Activated CD4-positive, alpha-beta T cell treated with anti-CD3 and anti-CD28 coated beads, Interleukin-2, amount 50 U/mL, for 16 hours (primary cell): ENCODE results near the gene RIMS3.

Experiments
- DNase-seq: peaks from one replicate; pipeline ENCODE4 v3.0.0-alpha.2; 2020

RIMS3 gene

DNA sequence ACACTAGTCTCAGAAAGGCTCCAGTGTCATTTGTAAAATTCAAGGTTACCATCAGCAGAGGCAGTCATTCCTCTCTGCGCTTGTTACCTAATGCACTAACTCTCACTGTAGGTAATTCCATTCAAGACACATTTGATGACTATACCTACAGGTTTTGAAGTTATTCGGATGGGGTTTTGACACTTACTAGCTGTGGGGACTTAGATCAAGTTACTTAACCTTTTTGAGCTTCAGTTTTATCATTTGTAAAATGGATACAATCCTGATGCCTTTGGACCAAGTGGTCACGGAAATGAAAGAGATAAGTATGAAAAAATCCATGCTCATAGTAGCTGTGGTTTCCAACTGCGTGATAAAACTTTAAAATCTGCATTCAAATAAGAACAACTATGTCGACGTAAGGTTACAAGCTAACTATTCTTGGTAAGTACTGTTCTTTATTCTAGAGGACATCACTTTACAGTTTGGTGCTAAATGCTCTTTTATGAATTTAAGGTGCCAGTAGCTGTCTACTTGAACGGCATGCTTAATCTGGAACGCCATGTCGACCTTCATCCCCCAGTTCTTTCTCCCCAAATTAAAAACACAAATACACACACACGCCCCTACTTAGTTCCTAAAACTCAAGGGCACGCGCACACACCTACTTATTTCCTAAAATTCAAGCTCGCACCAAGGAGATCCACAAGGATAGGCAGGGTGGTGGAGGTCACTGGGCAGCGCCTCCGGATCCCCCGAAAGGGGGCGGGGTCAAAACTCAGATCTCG, 25.5 kb upstream of the RIMS3 start:
- DNase-seq = no peak

DNA sequence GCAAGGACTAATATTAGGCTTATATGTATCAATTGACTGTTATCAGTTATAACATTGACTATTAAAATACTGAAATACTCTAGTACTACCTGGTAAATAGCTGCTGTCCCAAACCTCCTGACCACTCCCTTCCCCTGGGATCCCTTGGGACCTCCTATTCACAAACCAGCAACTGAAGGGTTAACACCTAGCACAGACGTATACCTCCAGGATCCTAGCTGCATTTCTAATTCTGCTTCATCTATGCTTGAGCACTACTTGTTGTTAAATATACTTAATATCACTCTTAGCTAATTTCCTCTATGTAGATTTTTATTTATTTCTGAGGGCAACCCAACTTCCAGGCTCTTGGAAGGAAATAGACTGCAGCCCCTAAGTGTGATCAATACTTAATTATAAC, 24.3 kb upstream of the RIMS3 start:
- DNase-seq = no peak

DNA sequence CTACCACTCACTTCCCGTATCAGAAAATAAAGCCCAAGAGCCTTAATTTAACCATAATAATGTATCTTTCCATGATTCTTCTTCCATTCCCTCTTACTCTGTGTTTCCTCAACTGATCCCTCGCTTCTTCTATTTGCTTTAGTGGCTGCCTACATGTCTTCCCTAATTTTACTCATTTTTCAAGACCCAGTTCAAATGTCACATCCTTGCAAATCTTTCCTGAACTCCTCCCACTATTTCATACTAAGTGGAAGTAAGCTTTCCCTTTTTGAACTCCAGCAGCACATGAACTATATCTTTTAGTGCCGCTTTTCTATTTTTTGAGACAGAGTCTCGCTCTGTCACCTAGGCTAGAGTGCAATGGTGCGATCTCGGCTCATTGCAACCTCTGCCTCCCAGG, 22.2 kb upstream of the RIMS3 start:
- no peak for DNase-seq

DNA sequence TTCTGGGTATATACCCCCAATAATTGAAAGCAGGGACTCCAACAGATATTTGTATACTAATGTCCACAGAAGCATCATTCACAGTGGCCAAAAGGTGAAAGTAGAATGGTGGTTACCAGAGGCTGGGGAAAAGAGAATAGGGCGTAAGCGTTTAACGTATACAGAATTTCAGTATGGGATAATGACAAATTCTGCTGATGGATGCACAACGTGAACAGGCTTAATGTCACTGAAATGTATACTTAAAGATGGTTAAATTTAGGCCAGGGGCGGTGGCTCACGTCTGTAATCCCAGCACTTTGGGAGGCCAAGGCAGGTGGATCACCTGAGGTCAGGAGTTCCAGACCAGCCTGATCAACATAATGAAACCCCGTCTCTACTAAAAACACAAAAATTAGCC, 21.6 kb upstream of the RIMS3 start:
- DNase-seq = no peak

DNA sequence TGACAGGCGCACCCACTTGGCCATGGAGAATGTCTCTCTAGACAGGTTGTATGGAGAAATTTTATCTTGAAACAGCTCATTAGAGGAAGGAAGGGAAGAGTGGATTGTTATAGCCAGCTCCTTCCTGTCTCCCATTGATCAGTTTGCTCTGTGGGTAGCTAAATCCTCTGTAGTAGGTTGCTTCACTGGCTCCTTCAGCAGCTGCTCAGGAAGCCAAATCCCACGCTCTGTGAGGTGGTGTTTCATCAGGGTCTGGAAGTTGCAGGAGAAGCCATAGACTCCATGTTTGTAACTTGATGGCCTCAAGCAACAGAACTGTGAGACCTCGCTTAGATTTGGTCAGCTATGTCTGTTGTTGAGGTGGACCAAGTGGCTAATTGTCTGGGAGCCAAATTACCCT, 19.2 kb upstream of the RIMS3 start:
- no peak for DNase-seq

DNA sequence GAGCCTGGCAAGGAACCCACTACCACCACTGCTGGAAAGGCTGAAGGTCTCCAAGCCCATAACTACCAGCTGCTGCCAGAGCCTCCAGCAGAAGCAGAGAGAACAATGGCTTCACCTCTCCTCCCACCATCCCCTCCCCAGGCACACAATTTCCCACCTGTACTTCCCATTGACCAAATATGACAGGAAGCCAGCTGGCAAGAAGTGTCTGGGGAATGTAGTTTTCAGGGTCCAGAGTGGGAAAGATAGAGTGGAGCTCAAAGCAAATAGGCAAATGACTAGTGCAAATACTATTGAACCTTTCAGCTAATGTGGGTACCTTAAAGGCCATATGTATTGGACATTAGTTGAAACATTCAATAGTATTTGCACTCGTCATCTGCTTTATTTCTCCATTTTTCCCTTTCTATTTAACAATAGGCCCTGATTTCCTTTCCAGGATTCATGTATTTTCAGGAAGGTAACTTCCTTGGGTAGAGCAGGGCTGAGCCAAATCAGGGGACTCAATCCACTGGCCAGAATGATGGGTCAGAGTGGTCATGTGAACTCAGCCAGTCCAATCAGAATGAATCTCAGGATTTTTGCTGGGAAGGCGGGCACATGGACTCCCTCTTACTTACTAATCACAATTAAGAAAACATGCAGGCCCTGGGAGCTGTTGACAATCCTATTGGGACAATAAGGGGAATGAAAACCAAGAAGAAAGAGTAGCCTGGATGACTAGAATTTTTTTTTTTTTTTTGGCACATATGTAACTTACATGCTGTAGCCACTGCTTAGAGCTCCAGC, 13.9 kb upstream of the RIMS3 start:
- DNase-seq = no peak

DNA sequence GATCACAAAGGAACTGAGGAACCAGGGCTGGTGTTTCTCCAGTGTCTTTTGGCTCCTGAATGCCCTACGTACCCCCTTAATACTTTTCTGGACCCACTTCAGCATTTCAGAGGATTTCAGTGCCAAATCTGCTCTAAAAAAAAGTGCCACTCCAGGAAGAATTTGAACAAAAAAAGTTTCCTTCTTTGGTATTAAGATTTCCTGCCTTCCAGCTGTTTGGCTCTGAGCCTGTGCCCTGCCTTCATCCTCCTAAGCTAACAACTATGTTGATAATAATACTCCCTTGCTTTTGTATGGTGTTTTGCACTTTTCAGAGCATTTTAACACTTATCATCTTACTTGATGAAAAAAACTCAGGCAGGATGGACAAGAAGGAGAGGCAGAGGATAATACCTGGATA, 11.0 kb upstream of the RIMS3 start:
- DNase-seq = no peak

DNA sequence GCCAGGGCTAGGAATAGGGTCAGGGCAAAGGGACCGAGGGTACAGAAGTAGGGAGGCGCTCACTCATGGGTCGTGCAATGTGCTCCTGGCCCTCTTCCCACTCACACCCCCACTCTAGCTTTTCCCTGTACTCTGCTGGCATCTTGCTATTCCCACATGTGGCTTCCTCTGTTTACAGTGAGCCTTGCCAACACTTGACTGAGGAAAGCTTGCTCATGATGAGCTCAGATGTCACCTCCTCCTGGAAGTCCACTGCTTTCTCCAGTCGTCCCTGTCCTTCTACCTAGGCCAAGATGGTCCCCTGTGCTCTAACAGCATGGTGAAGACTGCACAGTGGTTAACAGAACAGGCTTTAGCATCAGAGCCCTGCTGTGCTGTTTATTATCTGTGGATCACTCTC, 8.0 kb upstream of the RIMS3 start:
- DNase-seq = no peak

DNA sequence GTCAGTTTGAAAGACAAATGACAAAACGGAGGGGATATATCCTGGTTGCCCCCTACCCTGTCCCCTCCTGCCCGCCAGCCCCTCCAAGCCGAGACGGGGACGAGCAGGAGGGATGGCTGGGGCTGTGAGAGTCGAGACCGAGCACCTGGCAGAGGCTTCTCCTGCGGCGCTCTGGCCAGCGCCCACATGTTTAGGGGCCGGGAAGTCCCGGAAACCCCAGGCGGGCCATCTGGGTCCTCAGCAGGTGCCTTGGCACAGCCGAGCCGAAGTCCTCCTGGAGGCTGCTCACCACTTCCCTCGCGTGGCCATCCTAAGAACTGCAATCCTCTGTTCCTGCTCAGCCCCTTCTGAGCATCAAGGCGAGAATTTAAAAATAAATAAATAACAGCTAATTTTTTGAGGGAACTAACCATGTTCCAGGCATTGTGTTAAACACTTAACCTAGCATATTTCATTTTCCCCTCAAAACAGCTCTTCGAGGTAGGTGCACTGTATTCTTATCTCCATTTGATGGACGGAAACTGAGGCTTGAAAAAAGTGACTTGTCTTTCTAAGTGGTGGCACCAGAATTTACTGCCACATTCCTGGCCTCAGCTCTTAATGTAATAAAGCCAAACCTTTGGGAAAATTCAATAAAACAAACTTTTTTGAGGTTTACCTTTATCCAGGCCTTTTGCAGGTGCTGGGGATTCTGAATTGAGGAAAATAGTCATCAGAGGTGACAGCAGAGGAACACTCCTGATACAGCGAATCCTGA, 3.5 kb upstream of the RIMS3 start:
- peak; percentile 85 for DNase-seq

DNA sequence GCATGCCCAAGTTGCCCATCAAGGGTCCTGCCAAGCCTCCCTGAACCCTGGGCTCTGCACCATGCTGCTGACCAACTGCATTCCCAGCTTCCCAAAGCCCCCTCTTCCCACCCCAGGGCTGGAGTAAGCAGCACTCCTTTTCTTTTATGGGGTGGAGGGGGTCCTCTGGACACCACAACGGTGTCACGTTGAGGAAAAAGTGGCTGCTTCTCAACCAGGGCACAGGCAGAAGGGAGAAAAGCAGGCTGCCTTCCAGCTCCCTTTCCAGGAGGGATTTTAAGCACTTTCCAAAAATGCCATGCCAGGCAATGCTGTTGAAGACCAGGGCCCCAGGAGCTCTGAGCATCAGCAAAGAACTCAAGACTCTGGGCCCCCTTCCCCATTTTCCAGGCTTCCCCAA, 691 bp downstream of the RIMS3 start:
- no peak for DNase-seq

DNA sequence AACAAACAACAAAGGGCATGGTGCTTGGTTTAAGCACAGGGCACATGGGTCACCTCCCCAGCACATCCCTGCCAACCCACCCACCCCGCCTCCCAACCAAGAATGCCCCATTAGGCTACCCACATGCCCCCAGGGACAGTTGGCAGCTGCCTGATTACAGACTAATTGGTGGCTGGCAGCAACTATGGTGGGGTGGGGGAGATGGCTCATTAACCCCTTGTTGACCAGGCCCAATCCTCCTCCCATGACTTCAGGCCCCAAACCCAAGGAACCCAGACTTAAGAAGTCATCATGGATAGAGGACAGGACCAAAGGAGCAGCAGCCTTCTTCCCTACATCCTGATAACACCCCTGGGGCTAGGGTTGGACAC, 1.3 kb downstream of the RIMS3 start:
- DNase-seq = no peak

DNA sequence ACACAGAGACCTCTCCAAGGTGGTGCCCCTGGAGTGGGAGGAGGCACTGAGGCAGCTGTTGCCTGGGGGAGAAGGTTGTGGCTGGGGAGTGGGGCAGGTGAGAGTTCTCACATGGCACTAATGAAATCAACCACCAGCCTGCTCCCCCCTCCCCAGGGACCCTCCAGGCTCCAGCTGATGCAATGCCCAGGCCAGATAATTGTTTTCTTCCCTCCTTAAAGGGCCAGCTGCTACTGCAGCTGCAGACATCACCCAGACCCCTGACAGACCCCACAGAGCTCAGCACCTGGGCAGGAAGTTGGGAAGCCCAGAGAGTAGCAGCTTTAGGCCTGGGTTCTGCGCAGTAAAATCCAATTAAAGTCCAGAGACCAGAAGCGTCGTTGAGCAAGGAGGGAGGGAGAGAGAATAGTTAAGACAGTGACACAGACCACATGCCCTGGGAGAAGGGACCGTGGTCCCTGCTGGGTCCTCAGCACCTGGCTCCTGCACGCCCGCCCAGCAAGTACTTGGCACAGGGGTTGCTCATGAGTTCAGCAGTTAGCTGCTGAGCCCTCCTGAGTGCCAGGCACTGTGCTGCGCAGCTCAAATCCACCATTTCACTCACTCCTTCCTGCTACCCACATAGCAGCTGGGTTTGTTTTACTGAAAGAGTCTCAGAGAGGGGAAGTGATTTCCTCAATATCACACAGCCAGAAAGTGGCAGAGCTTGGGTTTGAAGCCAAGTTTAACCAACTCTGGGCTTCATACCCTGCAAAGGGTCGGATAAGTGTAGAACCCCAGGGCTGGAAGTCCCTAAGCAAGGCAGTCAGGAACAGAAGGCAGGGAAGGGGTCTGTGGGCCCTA, 1.9 kb downstream of the RIMS3 start:
- no peak for DNase-seq

DNA sequence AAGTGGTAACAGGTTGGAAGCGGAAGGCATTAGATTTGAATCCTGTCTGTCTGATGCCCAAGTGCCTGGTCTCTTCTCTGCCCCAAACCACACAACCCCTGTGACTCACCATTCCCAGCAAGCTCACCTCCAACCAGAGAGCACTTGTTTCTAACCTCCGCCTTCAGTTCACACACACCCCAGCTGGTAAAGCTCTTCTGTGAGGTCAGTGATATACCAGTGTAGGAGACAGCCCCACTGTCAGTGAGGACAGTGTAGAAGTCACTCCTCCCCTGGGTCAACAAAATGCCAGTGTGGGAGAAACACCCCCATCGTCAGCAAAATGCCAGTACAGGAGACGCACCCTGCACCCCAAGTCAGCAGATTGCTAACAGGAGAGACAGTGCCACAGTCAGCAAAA, 2.6 kb downstream of the RIMS3 start:
- DNase-seq = peak; percentile 61

DNA sequence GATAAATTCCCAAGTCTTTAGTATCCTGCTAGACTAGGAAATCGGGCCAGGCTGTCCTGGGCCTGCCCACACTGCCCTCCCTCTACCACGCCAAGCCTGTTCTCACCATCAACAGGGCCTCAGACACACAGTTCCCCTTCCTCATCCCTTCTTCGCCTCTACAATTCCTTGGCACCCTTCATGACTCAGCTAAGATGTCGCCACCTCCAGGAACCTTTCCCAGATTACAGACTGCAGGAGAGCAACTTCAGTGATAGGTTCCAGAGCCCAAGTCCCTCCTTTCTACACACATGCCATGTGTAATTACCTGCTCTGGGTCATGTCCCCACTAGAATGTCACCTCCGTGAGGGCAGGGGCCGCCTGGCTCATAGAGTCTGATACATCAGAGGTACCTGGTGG, 3.3 kb downstream of the RIMS3 start:
- DNase-seq = no peak

DNA sequence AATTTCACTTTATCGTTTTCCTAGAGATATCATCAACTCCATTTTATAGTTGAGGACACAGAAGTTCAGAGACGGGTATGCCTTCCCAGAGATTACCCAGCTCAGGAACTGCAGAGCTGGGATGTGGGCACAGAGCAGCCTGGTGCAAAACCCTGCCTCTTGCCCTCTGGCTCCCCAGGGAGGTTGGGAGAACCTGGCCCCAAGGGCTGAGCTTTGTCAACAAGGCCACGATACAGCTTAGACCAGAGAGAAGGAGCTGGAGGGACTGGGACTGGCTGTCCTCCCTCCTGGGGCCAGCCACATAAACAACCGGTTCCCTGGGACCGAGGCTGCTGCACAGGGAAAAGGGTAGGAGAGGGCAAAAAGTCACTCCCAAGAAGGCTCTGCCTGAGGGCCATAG, 3.8 kb downstream of the RIMS3 start:
- no peak for DNase-seq

DNA sequence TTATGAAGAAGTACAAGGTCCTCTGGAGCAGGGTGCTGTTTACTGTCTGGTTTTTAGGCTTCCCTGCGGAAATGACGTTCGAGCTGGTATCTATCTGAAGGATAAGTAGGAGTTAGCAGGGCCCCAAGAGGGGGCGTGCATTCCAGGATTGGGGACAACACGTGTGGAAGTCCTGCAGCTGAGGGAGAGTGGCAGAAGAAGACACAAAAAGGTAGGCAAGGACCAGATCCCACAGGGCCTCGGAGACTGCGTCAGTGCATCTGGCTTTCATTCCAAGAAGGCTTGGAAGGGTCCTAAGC, 5.9 kb downstream of the RIMS3 start:
- no peak for DNase-seq

DNA sequence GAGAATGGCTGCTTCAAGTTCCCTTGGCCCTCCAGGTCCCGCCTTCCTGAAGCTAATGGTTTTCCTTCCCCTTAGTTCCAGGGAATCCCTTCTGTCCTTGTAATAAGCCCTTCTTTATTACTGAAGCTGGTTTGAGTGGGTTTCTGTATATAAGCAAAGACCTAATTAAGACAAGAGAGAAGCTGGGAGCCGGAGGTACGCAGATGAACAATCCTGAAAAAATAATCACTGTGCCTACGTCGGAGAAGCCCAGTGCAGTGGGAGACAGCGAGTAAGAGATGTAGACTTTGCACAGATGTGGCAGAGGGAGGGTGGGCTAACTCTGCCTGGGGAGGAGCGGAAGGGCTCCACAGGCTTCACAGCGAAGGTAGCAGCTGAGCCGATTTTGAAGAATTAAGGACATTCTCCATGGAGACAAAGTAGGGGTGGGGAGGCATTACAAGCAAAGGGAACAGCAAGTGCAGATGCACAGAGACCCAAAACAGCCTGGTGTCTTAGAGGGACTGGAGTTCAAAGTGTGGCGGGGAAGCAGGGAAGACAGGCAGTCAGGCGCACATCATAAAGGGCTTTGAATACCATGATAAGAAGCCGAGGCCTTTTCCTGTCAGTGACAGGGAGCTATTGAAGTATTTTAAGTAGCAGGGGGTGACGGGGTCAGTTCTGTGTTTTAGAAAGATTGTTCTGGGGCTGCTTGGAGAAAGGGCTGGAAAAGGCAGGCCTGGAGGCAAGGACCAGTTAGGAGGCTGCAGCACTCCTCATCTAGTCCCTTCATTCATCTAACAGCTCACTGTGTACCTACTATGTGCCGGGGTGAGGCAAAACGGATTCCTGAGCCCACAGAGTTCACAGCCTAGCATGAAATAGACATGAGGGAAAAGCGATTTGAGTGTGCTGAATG, 6.5 kb downstream of the RIMS3 start:
- DNase-seq = no peak

DNA sequence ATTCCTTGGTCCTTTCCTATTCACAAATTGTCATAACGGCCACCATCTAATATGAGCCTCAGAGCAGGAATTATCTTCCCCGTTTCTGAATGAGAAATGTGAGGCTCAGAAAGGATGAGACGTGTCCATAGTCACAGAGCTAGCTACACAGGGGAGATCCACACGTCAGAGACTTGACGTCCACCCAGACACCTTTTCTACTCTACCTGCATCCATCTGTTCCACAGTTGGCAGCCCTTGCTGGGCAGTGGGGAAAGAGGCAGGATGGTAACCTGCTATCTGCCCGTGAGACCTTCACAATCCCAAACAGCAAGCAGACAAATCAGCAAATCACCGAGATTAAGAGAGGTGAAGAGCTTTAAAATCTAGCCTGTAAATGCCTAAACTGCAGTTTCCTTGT, 8.4 kb downstream of the RIMS3 start:
- no peak for DNase-seq

DNA sequence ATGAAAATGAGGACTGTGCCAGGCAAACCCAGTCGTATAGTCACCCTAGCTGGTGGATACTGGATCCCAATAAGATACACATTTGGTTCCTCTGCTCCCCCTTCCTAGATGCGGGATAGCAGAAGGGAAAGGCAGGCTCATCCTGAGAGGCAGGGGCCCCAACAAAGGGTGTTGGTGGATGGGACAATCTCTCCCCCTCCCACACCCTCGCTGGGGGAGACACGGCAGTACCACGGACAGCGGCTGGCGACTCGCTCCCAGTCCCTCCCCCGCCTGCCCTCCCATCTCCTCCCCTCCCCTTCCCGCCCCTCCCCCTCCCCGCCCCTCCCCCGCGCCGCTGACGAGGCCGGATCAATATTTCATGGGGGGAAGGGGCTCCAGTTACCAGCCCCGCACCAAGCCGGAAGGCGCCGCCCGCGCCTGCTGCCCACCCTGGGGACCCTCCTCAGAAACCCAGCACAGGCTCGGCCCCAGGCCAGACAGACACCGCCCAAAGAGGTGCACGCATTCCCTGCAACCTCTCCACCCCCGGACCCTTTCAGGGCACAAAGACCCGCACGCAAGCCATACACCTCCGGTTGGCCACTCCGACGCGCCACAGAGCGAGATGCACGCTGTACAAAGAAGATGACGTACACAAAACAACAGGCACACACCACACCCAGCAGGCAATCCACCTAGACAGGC, 11.5 kb downstream of the RIMS3 start:
- no peak for DNase-seq

DNA sequence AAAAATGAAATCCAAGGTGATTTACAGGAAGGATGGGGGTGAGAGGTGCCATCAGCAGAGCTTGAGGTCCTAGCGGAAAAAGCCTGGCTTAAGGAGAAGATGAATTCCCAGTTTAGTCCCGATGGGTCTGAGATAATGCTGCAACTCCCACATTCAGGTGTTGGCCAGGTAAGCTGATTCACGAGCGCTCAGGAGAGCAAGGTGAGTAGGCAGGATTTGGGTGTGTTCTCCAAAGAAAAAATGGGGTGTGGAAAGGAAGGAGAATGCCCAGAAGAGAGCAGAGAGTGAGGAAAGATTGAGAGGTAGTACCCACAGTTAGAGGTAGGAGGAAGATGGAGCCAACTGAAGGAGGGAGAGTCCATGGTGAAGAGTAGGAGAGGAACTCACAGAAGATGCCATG, 12.5 kb downstream of the RIMS3 start:
- DNase-seq = no peak

DNA sequence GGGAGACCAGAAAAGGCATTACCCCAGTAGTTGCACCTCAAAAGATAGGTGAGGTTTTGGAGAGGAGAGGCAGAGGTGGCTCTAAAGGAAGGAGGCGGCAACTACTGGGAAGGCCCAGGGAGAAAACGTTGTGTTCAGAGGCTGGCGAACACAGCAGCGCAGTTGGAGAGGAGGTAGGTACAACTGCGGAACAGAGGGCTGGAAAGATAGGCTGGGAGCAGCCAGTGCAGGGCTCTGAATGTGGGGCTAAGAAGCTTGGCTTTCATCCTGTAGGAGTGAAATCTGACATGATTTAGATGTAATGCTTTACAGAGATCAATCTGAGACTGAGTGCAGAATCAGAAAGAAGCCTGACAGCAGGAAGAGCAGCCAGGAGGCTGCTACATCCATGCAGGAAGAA, 13.0 kb downstream of the RIMS3 start:
- no peak for DNase-seq
